HG03097 (cell line): Measurements from ENCODE around the gene AMH.

Experiments used
- ATAC-seq: cut with Tn5 transposase; IDR thresholded peaks from one replicate; pipeline ENCODE4 v1.9.1; 2021; ENCODE audit not compliant: unreplicated experiment, low FRiP score

The AMH gene

GRCh38 chr19:2233601-2234280 lies 15.4 kb upstream of the AMH start:
- ATAC-seq, result no peak

- ATAC-seq, result no peak
Observed at GRCh38 chr19:2234996-2235380, 14.1 kb upstream of the AMH start.

GRCh38 chr19:2235381-2236063 lies 13.6 kb upstream of the AMH start:
- ATAC-seq, result peak; percentile 11

- no peak for ATAC-seq
Observed at GRCh38 chr19:2236064-2236313, 13.1 kb upstream of the AMH start.

- ATAC-seq, result peak; percentile 75
Observed at GRCh38 chr19:2236314-2237050, 12.6 kb upstream of the AMH start, which contains the start of the genes PLEKHJ1 and SF3A2. Gene PLEKHJ1, minus strand, starts transcription at chr19:2236329. Its CDS starts 81 bp downstream, at chr19:2236248. Gene SF3A2, plus strand, starts transcription at chr19:2236824. Its CDS starts 6,595 bp downstream, at chr19:2243419.

- no peak for ATAC-seq
Observed at GRCh38 chr19:2237051-2237868, 11.9 kb upstream of the AMH start.

- ATAC-seq, result no peak
Observed at GRCh38 chr19:2237869-2238153, 11.3 kb upstream of the AMH start.

GRCh38 chr19:2239173-2239572 lies 9.9 kb upstream of the AMH start:
- no peak for ATAC-seq

GRCh38 chr19:2239771-2240770 lies 9.1 kb upstream of the AMH start:
- ATAC-seq, result no peak

GRCh38 chr19:2240881-2241760 lies 8.0 kb upstream of the AMH start:
- ATAC-seq, result no peak

- ATAC-seq, result no peak
Observed at GRCh38 chr19:2242092-2242537, 7.0 kb upstream of the AMH start.

GRCh38 chr19:2242816-2243215 lies 6.3 kb upstream of the AMH start:
- no peak for ATAC-seq

- no peak for ATAC-seq
Observed at GRCh38 chr19:2243274-2244124, 5.6 kb upstream of the AMH start.

GRCh38 chr19:2244125-2244411 lies 5.1 kb upstream of the AMH start:
- no peak for ATAC-seq

- no peak for ATAC-seq
Observed at GRCh38 chr19:2244486-2244885, 4.6 kb upstream of the AMH start.

- ATAC-seq, result no peak
Observed at GRCh38 chr19:2245273-2245672, 3.9 kb upstream of the AMH start.

- ATAC-seq, result no peak
Observed at GRCh38 chr19:2246014-2246620, 3.0 kb upstream of the AMH start.

GRCh38 chr19:2246801-2247361 lies 2.2 kb upstream of the AMH start:
- ATAC-seq, result no peak
